Activated naive CD8-positive, alpha-beta T cell treated with anti-CD3 and anti-CD28 coated beads, Interleukin-2, amount 50 U/mL, for 24 hours (primary cell): Measurements from ENCODE around the gene CLEC4M.
"Not testable (repeated sequence)": the region's sequence is repeated elsewhere in the genome, so short reads cannot be mapped to it uniquely, and the experiment has no call there.

ENCODE experiments used
- ATAC-seq: fragments of 150-1000 bp; cut with Tn5 transposase; one replicate; pipeline ENCODE4 v1.10.0; 2021
- DNase-seq: peaks from one replicate; pipeline ENCODE4 v3.0.0; 2021
- H3K27ac Mint-ChIP-seq: one replicate; pipeline ENCODE4 v1.8.0; 2021; ENCODE audit warnings: mild to moderate bottlenecking, mixed read lengths
- H3K27me3 Mint-ChIP-seq: one replicate; pipeline ENCODE4 v1.8.0; 2021; ENCODE audit warnings: mixed read lengths
- H3K36me3 Mint-ChIP-seq: one replicate; pipeline ENCODE4 v1.8.0; 2021; ENCODE audit warnings: low read depth, mixed read lengths
- H3K4me1 Mint-ChIP-seq: one replicate; pipeline ENCODE4 v1.8.0; 2021; ENCODE audit warnings: mixed read lengths
- H3K4me3 Mint-ChIP-seq: one replicate; pipeline ENCODE4 v1.8.0; 2021; ENCODE audit warnings: mild to moderate bottlenecking, moderate library complexity, mixed read lengths
- H3K9me3 Mint-ChIP-seq: one replicate; pipeline ENCODE4 v1.8.0; 2021; ENCODE audit warnings: mixed read lengths

The CLEC4M gene

DNA sequence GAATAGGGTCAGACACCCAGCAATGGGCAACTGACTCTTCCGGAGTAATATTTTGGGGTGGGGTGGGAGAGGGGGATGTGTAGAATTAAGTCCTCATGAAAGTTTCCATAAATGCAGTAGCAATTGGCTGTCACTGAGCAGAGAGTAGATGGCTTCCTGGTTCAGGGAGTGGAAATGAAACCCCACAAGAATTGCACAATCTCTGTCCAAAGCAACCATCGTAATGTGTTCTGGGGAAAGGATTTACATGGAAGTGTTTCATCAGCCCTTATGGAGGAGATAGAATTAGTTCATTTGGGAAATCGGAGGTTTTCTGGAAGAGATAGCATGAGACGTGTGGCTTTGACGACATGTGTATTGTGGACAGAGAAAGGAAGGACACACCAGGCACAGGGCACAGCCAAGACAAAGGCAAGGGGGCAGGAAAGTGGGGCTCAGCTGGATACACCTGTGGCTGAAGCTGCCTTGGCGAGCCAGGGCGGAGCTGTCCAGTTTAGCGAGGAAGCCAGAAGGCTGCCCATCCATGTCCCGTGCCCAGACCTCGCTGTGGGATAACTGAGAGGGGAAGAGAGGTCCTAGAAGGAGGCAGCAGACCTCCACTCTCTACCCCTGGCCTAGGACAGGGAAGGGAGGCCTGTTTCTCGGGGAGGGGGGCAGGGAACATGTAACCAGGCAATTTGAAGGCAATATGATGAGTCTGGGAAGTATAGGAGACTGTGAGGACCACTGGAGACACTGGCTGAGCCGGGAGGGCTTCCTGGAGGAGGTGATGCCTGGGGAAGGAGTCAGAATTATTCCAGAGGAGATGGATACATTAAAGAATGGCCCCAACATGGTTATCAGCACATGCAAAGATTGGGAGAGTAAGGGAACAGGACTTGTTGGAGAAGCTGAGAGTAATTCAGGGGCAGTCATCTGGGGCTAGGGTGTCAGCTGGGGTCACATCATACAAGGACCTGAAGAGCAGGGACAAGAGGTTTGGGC lies 28.5 kb upstream of the CLEC4M start:
- no peak overlapping the region for H3K27ac Mint-ChIP-seq
- peaks cover 25% of the 10 kb centered on the region for H3K4me1 Mint-ChIP-seq
- H3K4me3 Mint-ChIP-seq: no peak overlapping the region

DNA sequence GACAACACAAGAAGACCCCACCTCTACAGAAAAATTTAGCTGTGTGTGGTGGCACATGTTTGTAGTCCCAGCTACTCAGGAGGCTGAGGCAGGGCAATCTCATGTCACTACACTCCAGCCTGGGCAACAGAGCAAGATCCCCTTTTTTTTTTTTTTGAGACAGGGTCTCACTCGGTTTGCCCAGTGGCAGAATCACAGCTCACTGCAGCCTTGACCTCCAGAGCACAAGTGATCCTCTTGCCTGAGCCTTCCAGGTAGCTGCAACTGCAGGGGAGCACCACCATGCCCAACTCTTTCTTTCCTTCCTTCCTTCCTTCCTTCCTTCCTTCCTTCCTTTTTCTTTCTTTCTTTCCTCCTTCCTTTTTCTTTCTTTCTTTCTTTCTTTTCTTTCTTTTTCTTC lies 26.9 kb upstream of the CLEC4M start:
- Mint-ChIP-seq H3K27me3 (peaks cover 42% of the 10 kb centered on the region), H3K36me3 (no peaks in the 10 kb centered on the region), H3K9me3 (no peaks in the 10 kb centered on the region), H3K27ac (no peak overlapping the region), H3K4me3 (no peak overlapping the region), H3K4me1 (peaks cover 17% of the 10 kb centered on the region)
- no peak for DNase-seq
- no peak for ATAC-seq

More for the DNA sequence above, 28.5 kb upstream of the CLEC4M start:
- H3K9me3 Mint-ChIP-seq: no peaks in the 10 kb centered on the region
- H3K36me3 Mint-ChIP-seq: no peaks in the 10 kb centered on the region
- peaks cover 38% of the 10 kb centered on the region for H3K27me3 Mint-ChIP-seq
- ATAC-seq (no peak), DNase-seq (no peak)

DNA sequence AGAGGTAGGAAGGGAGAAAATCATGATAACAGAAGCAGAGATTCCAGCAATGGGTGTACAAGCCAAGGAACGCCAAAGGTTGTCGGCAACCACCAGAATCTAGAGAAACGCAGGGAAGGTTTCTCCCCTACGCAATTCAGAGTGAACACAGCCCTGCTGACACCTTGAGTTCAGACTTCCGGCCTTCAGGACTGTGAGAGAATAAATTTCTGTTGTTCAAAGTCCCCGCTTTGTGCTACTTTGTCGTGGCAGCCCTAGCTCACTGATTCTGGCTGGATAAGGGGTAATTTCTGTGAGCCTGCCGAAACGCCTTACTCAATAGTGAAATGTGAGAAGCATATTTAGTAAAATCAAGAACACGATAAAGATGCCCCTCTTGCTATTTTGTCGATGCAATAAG lies 25.8 kb upstream of the CLEC4M start:
- H3K36me3 Mint-ChIP-seq: no peaks in the 10 kb centered on the region
- H3K9me3 Mint-ChIP-seq: no peaks in the 10 kb centered on the region
- DNase-seq (no peak), ATAC-seq (no peak)
- H3K4me3 Mint-ChIP-seq: no peak overlapping the region
- no peak overlapping the region for H3K27ac Mint-ChIP-seq
- H3K4me1 Mint-ChIP-seq: peaks cover 17% of the 10 kb centered on the region
- H3K27me3 Mint-ChIP-seq: peaks cover 37% of the 10 kb centered on the region

DNA sequence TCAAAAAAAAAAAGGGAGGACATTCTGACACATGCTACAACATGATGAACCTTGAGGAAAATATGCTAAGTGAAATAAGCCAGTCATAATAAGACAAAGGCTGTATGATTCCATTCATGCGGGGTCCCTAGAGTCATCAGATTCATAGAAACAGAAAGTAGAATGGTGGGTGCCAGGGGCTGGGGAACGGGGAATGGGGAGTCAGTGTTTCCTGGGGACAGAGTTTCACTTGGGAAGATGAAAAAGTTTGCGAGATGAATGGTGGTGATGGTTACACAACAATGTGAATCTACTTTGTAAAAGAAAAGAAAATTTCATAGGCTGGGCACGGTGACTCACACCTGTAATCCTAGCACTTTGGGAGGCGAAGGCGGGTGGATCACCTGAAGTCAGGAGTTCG lies 25.0 kb upstream of the CLEC4M start:
- H3K36me3 Mint-ChIP-seq: no peaks in the 10 kb centered on the region
- peak; percentile 34 for DNase-seq
- no peaks in the 10 kb centered on the region for H3K9me3 Mint-ChIP-seq
- peak overlapping the region; percentile 24 for H3K4me3 Mint-ChIP-seq
- peak; percentile 83 for ATAC-seq
- H3K27me3 Mint-ChIP-seq: peaks cover 42% of the 10 kb centered on the region
- peaks cover 17% of the 10 kb centered on the region for H3K4me1 Mint-ChIP-seq
- peak overlapping the region; percentile 23 for H3K27ac Mint-ChIP-seq

DNA sequence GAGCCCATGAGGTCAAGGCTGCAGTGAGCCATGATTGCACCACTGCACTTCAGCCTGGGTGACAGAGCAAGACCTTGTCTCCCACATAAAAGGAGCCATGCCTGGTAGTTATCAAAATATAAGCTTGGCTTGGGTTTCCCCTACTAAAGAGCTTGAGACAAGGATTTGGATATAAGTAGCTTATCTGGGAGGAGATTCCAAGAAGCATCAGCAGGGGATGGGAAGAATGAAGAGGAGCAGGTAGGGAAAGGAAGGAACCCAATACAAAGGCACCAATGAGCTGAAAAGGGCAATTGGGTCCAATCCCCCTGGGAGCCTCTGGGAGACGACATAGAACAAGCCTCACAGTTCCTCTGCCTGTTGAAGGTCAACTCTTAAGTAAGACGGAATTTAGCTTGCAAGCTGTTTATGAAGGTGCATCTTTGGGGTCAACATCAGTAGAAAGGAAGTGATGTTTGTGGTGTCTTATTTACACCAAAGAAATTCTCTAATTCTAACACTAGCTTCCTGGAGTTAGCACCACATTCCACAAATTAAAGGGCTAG lies 23.8 kb upstream of the CLEC4M start:
- Mint-ChIP-seq H3K4me1 (peaks cover 29% of the 10 kb centered on the region), H3K27me3 (peaks cover 44% of the 10 kb centered on the region), H3K9me3 (no peaks in the 10 kb centered on the region), H3K36me3 (no peaks in the 10 kb centered on the region), H3K27ac (no peak overlapping the region), H3K4me3 (no peak overlapping the region)
- no peak for DNase-seq
- ATAC-seq: no peak

DNA sequence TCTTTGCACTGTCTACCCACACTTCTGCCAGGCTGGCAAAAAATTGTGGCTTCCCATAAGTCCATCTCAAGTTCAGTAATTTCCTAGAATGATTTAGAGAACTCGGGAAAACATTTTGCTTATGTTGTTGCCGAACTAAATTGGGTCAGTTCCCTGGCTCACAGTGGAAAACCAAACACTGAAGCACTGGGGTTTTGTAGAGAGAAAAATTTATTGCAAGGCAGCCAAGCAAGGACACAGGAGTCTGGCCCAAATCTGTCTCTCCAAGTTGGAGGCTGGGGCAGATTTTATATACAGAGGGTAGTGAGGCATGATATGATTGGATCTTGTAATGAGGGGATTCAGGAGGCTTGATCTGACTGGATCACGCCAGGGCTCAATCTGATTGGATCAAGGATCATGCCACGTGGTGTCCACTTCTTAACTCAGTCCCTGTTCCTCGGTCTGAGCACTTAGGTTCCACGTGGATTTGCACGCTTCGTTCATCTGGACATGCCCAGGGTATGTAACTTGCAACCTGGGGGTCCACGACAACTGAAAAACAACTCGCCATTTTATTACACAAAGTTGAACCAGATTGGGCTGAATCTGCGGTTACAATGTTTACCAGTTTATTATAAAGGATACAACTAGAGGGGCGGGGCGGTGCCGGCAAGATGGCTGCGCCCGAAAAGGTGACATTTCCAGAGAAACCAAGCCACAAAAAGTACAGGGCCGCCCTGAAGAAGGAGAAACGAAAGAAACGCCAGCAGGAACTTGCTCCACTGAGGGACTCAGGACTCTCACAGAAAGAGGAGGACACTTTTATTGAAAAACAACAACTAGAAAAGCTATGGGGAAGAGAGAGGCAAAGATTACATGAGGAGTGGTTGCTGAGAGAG lies 23.0 kb upstream of the CLEC4M start:
- Mint-ChIP-seq H3K27me3 (peaks cover 39% of the 10 kb centered on the region), H3K27ac (no peak overlapping the region), H3K4me1 (peaks cover 29% of the 10 kb centered on the region), H3K4me3 (no peak overlapping the region), H3K9me3 (no peaks in the 10 kb centered on the region), H3K36me3 (no peaks in the 10 kb centered on the region)
- no peak for DNase-seq
- ATAC-seq: no peak

DNA sequence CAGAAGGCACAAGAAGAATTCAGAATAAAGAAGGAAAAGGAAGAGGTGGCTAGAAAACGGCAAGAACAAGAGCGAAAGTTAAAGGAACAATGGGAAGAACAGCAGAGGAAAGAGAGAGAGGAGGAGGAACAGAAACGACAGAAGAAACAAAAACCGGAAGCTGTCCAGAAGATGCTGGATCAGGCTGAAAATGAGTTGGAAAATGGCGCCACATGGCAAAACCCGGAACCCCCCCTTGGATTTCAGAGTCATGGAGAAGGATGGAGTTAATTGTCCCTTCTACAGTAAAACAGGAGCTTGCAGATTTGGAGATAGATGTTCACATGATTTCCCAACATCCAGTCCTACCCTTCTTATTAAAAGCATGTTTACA lies 22.4 kb upstream of the CLEC4M start:
- no peak for ATAC-seq
- no peak for DNase-seq
- H3K27me3 Mint-ChIP-seq: peaks cover 34% of the 10 kb centered on the region
- peaks cover 29% of the 10 kb centered on the region for H3K4me1 Mint-ChIP-seq
- no peaks in the 10 kb centered on the region for H3K36me3 Mint-ChIP-seq
- no peaks in the 10 kb centered on the region for H3K9me3 Mint-ChIP-seq
- no peak overlapping the region for H3K4me3 Mint-ChIP-seq
- no peak overlapping the region for H3K27ac Mint-ChIP-seq

DNA sequence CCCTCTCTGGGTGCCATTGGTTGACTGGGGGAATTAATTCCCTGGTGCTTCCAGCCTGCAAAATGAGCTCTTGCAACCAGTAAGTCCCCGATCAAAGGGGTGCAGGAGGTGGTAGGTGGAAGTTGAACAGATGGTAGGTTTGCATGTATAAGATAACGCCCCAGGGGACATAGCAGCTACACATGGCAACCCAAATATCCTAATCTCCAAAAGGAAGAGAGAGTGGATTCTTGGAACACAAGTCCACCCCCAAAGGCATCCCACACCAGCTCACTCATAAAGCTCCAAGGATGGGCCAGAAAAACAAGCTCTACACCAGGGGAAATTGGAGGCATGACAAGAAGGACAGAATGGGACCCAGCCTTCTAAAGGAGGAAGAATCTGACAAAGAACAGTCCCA lies 20.5 kb upstream of the CLEC4M start:
- Mint-ChIP-seq H3K27ac (no peak overlapping the region), H3K4me3 (no peak overlapping the region), H3K27me3 (peaks cover 39% of the 10 kb centered on the region), H3K36me3 (no peaks in the 10 kb centered on the region), H3K9me3 (no peaks in the 10 kb centered on the region), H3K4me1 (peaks cover 28% of the 10 kb centered on the region)
- DNase-seq (no peak), ATAC-seq (no peak)

DNA sequence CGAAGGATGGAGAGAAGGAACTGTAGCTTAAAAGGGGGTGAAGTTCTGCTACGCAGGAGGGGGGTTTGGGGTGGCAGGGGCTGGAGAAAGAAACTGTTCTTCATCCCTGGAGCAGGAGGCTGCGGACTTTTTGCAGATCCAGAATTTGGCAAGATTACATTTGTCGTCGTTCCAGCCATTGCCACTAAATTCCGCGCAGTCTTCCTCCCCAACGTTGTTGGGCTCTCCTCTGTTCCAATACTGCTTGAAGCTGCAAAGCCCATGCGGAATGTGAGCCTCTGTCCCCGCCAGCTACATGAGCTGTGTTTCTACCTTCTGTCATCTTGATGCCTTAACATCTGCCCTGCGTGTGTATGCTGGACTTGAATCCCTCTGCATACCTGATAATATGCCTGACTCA lies 20.1 kb upstream of the CLEC4M start:
- ATAC-seq (no peak), DNase-seq (no peak)
- H3K36me3 Mint-ChIP-seq: no peaks in the 10 kb centered on the region
- peaks cover 24% of the 10 kb centered on the region for H3K4me1 Mint-ChIP-seq
- no peaks in the 10 kb centered on the region for H3K9me3 Mint-ChIP-seq
- H3K27ac Mint-ChIP-seq: no peak overlapping the region
- no peak overlapping the region for H3K4me3 Mint-ChIP-seq
- peaks cover 40% of the 10 kb centered on the region for H3K27me3 Mint-ChIP-seq

DNA sequence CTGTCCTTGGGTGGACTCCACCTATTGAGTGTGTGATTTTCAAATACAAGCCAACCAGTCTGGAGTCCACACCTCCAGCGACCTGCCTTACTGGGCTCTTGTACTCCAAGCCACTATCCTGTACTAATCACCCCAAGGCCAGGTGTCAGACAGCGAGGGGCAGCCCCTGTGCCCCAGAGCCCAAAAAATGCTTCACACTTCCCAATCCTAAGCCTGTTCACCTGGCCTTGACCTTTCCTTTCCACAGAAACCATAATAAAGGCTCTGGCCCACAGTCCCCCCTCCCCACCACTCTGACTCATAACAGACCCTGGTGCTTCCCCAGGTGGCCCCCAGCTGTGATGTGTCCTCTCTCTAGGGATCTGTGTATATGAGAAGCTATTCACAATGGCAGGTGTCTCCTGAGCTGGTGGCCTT lies 19.6 kb upstream of the CLEC4M start:
- H3K4me3 Mint-ChIP-seq: no peak overlapping the region
- H3K27ac Mint-ChIP-seq: no peak overlapping the region
- H3K27me3 Mint-ChIP-seq: peaks cover 40% of the 10 kb centered on the region
- no peaks in the 10 kb centered on the region for H3K36me3 Mint-ChIP-seq
- H3K4me1 Mint-ChIP-seq: peaks cover 21% of the 10 kb centered on the region
- ATAC-seq (peak; percentile 82), DNase-seq (peak; percentile 48)
- H3K9me3 Mint-ChIP-seq: no peaks in the 10 kb centered on the region

DNA sequence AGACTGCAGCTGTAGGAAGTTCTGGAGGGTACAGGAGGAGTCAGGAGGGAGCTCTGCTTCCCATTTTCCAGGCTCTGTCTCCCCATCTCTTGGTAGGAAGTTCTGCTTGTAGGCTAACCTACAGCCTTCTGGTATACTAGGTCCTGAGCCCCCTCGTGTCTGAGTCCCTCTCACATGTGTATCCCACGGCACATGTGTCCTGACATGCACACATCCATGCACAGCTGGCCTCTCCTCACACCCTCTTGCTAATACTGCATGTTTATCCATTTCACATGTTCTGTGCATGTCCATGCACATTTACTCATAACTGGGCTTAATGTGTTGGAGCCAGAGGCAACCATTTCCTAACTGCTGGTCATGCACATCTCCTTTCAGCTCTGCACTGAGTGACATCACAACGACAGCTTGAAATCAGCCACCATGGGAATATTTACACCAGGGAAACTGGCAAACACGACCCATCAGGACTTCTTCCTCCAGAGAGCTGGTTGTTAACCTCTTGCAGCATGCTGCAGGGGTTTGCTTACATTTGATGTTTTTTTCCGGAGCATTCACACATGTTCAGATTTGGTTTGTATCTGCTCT lies 18.8 kb upstream of the CLEC4M start:
- Mint-ChIP-seq H3K27ac (no peak overlapping the region), H3K9me3 (no peaks in the 10 kb centered on the region), H3K4me3 (no peak overlapping the region), H3K27me3 (peaks cover 40% of the 10 kb centered on the region), H3K4me1 (peaks cover 19% of the 10 kb centered on the region), H3K36me3 (no peaks in the 10 kb centered on the region)
- ATAC-seq: no peak
- no peak for DNase-seq

DNA sequence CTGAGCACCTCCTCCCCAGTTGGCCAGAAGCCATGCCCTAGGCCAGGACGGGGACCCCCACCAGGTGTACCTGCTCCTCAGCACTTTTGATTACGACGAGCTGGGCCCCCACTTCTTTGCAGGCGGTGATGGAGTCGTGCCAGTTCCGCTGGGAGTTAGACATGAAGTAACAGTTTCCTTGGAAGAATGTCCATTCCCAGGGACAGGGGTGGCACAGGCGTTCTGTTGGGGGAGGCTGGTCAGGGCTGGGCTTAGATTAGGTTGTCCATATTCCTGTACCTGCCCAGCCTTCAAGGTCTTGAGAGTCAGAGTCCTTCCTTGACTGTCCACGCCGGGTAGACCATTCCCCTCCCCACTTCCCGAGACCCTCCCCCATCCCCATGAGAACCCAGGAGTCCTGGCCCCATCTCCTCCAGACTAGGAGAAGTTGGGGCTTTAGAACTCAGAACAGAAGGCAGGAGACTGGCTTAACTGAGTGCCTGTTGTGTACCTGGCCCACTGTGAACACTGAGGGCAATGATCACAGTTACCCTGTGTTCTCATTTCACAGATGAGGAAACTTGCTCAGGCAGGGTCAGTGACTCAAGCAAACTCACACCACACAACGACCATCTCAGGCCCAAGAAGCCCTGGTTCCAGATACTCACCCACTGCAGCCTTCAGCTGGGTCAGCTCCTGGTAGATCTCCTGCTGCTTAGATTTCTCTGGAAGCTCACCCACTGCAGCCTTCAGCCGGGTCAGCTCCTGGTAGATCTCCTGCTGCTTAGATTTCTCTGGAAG lies 18.0 kb upstream of the CLEC4M start:
- no peak for DNase-seq
- H3K27me3 Mint-ChIP-seq: peaks cover 37% of the 10 kb centered on the region
- no peak overlapping the region for H3K4me3 Mint-ChIP-seq
- peaks cover under 1% of the 10 kb centered on the region for H3K36me3 Mint-ChIP-seq
- ATAC-seq: no peak
- no peak overlapping the region for H3K27ac Mint-ChIP-seq
- H3K4me1 Mint-ChIP-seq: peaks cover 20% of the 10 kb centered on the region
- peaks cover under 1% of the 10 kb centered on the region for H3K9me3 Mint-ChIP-seq

DNA sequence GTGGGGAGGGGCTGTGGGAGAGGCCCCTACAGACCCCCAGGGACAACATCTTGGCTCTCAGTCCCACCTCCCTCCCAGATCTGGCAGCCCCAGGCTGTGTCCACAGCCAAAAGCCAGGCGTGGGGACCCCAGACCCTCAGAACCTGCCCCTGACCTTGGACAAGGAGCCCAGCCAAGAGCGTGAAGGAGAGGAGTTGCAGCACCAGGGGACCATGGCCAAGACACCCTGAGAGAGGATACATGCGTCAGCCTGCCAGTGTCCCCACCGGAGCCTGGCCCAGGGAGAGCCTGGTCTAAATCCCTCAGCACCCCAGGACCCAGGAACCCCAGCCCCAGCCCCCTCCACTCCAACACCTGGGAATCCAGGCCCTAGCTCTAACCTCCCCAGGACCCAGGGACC lies 16.7 kb upstream of the CLEC4M start:
- not testable (repeated sequence) for H3K27ac Mint-ChIP-seq, DNase-seq, H3K36me3 Mint-ChIP-seq, ATAC-seq, H3K4me3 Mint-ChIP-seq
- peaks cover 10% of the 10 kb centered on the region for H3K9me3 Mint-ChIP-seq
- peaks cover 28% of the 10 kb centered on the region for H3K27me3 Mint-ChIP-seq
- H3K4me1 Mint-ChIP-seq: peaks cover 32% of the 10 kb centered on the region
